ENCODE measurements around the gene POLR2J.

The POLR2J gene

GRCh38 chr7:102464577-102465280, 14.0 kb downstream of the POLR2J start, which contains the start of the genes ALKBH4 and LRWD1:
Gene ALKBH4 (minus strand): TSS chr7:102464863. CDS start chr7:102464836, 27 bp downstream.
Gene LRWD1 (plus strand): TSS chr7:102464984. CDS start chr7:102465081, 97 bp downstream.
- Mint-ChIP-seq H3K4me3 (peak within 1 kb of the TSS; percentile 97), H3K27me3 (ENCODE audit: low read depth, poor library complexity) (peaks cover 3% of the 10 kb centered on the region), H3K36me3 (ENCODE audit: low read depth) (peaks cover 17% of the 10 kb centered on the region), H3K4me1 (peaks cover 31% of the 10 kb centered on the region), H3K9me3 (no peaks in the 10 kb centered on the region), H3K27ac (peak within 1 kb of the TSS; percentile 80)
- peak; percentile 95 for DNase-seq
- TF ChIP-seq CTCF (IDR thresholded peaks at IDR 0.05) = peak; percentile 31

- H3K36me3 Mint-ChIP-seq (ENCODE audit: low read depth) = peaks cover 17% of the 10 kb centered on the region
- H3K4me3 Mint-ChIP-seq = peak overlapping the region; percentile 97
- H3K4me1 Mint-ChIP-seq = peaks cover 31% of the 10 kb centered on the region
- TF ChIP-seq CTCF (IDR thresholded peaks at IDR 0.05) = no peak
- peaks cover 3% of the 10 kb centered on the region for H3K27me3 Mint-ChIP-seq (ENCODE audit: low read depth, poor library complexity)
- H3K27ac Mint-ChIP-seq = peak overlapping the region; percentile 80
- no peaks in the 10 kb centered on the region for H3K9me3 Mint-ChIP-seq
- DNase-seq = peak; percentile 35
These were observed 14.7 kb downstream of the POLR2J start for GRCh38 chr7:102463841-102464576.

- H3K27me3 Mint-ChIP-seq (ENCODE audit: low read depth, poor library complexity) = peaks cover 3% of the 10 kb centered on the region
- DNase-seq = no peak
- H3K9me3 Mint-ChIP-seq = no peaks in the 10 kb centered on the region
- no peak overlapping the region for H3K4me3 Mint-ChIP-seq
- peaks cover 30% of the 10 kb centered on the region for H3K36me3 Mint-ChIP-seq (ENCODE audit: low read depth)
- H3K4me1 Mint-ChIP-seq = peaks cover 20% of the 10 kb centered on the region
- peak overlapping the region; percentile 80 for H3K27ac Mint-ChIP-seq
- no peak for TF ChIP-seq CTCF (IDR thresholded peaks at IDR 0.05)
These were observed 18.3 kb downstream of the POLR2J start for GRCh38 chr7:102460467-102460866.

GRCh38 chr7:102459221-102459844, 19.4 kb downstream of the POLR2J start:
- no peak for DNase-seq
- no peak for TF ChIP-seq CTCF (IDR thresholded peaks at IDR 0.05)
- H3K4me1 Mint-ChIP-seq = peaks cover 13% of the 10 kb centered on the region
- H3K4me3 Mint-ChIP-seq = no peak overlapping the region
- H3K9me3 Mint-ChIP-seq = no peaks in the 10 kb centered on the region
- peaks cover 30% of the 10 kb centered on the region for H3K36me3 Mint-ChIP-seq (ENCODE audit: low read depth)
- peaks cover 3% of the 10 kb centered on the region for H3K27me3 Mint-ChIP-seq (ENCODE audit: low read depth, poor library complexity)
- no peak overlapping the region for H3K27ac Mint-ChIP-seq

- Mint-ChIP-seq H3K9me3 (no peaks in the 10 kb centered on the region), H3K36me3 (ENCODE audit: low read depth) (peaks cover 26% of the 10 kb centered on the region), H3K4me1 (peaks cover 4% of the 10 kb centered on the region), H3K4me3 (no peak overlapping the region), H3K27me3 (ENCODE audit: low read depth, poor library complexity) (no peaks in the 10 kb centered on the region), H3K27ac (no peak overlapping the region)
- no peak for TF ChIP-seq CTCF (IDR thresholded peaks at IDR 0.05)
- DNase-seq = no peak
These were observed 21.3 kb downstream of the POLR2J start for GRCh38 chr7:102457352-102457924.

All from nephron progenitor cell (in vitro differentiated cells).